GM19025 (cell line): Measurements from ENCODE around the gene ZEB1.
"Not testable (repeated sequence)": the region's sequence is repeated elsewhere in the genome, so short reads cannot be mapped to it uniquely, and the experiment has no call there.

Experiments used
- ATAC-seq: cut with Tn5 transposase; IDR thresholded peaks from one replicate; pipeline ENCODE4 v1.9.1; 2021; ENCODE audit warnings: mild to moderate bottlenecking, low read depth, moderate library complexity; ENCODE audit not compliant: unreplicated experiment

Gene ZEB1

DNA sequence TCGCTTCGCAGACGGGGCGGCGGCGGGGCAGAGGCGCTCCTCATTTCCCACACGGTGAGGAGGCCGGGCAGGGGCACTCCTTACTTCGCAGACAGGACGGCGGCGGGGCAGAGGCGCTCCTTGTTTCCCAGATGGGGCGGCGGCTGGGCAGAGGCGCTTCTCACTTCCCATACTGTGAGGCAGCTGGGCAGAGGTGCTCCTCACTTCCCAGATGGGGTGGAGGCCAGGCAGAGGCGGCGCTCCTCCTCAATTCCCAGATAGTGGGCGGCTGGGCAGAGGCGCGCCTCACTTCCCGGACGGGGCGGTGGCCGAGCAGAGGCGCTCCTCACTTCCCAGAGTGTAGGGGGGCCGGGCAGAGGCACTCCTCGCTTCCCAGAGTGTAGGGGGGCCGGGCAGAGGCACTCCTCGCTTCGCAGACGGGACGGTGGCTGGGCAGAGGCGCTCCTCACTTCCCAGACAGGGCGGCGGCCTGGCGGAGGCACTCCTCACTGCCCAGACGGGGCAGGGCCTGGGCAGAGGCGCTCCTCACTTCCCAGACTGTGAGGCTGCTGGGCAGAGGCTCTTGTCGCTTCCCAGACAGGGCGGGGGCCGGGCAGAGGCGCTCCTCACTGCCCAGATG is 43.1 kb downstream of the ZEB1 start:
- ATAC-seq: no peak

DNA sequence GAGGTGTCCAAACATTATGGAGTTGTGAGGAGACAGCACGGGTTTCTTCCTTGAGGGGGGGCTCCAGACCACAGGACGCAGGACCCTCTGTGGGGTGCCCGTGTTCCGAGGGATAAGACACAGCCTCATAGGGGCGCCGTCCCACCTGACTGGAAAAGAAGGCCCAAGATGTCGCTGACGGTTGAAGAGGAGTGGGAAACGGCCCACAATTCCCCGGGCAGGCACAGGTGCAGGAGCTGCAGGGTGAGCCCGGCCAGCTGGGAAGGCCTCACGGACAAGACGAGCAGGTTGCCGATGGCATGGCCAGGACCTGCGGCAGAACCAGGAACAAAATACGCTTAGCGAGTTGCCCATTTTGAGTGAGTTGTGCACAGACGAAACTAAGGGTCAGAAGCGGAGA is 44.7 kb downstream of the ZEB1 start:
- ATAC-seq: not testable (repeated sequence)

DNA sequence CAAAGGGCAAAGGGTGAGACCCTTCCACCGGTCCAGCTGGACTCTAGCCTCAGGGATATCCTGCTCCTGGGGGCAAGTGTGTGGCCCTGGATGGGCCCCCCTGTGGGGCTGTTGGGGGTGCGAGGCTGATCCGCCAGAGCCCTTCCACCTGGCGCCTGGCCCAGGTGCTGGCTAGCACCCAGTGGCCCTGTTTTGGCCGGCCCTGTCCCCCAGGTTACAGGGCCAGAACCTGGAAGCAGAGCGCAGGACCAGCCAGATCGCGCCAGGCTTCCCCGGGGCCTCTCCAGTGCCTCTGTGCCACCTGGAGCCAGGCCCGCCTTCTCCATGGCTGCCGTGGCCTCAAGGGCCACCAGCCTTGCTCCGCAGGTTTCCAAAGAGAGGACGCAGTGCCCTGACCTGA is 45.2 kb downstream of the ZEB1 start:
- not testable (repeated sequence) for ATAC-seq

DNA sequence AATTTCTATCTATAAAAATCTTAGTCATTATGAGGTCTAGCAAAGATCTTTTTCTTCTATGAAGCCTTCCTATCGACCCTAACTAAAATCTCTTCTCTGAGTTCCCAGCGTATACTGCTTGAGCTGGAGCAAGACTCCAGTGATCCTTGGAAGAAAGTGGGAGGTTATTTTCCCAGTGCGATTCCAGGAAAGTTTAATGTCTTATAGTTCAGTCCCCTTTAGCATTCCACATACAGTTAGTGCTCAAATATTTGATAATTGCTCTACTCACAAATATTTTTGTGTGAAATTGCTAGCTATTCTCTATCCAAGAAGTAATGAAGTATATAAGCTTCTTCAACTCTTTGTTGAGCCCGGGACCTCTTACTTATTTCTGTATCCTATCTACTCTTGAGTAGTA is 47.7 kb downstream of the ZEB1 start:
- ATAC-seq: no peak

DNA sequence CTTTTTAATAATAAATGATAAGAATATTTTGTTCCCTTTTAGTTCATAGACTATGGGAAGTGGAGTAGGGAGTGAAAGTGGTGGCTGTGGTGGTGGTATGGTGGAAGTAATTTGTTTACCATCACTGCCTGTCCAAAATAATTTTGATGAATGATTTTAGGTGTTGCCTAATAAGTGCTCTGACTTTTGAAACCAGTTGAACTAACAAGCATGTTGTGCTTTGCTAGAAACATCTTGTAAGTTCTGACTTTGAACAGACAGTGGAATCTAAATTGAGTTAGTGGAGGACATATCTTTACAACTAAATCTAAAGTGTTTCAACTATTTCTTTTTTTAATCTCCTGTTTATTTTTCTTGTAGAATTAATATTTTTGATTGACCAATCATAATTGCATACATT is 49.7 kb downstream of the ZEB1 start:
- no peak for ATAC-seq

DNA sequence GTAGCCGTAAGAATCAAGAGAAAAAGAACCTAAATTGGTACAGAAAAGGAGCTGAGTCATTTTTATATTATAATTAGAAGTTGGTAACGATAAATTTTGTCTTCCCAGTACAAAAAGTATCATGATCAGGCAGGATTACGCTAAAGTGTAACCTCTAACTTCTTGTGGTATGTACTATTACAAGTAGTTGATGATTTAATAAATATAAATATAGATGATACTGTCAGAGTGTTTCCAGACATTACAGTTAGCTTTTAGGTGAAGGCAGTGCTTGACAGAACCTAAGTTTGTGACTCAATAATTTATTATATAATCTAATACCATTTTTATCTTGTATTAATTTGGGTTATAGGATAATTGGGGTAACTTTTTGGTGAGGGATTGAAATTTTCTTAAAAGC is 53.4 kb downstream of the ZEB1 start:
- no peak for ATAC-seq

DNA sequence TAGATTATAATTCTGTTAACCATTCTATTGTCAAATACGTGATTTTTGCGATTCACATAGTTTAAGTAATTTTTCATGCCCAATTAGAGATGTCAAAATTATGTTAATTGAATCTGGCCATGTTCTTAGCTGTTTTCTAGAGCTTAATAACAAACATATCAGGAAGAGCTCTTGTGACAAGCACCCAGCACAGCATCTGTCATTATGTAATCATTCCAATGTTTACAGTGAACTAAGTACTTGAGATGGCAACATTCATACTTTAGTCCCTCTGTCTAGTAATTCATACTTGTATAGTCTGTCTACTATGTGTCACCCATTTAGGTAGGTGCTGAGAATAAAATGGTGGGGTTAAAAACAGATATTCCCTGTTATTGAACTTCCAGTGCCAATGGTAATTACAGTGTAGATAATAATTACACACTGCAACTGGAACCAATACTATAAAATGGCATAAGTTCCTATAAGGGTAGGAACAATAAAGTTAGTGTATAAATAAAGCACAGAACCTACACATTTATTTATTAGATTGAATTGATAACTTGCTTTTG is 55.2 kb downstream of the ZEB1 start:
- no peak for ATAC-seq

DNA sequence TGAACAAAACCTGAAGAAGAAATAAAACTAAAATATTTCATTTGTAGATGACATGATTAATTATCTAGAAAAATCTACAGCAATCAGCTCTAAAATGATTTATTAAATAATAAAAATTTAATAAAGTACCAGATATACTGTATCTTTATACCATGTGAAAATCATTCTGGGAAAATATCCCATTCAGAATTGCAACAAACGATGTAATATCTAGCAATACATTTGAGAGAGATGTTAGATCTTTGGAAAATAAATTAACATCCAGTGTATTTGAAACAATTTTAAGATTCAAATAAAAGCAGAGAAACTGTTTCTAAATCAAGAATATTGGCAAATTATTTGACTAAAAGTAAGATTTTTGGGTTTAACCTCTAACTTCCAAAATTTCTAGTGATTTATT is 62.2 kb downstream of the ZEB1 start:
- ATAC-seq: no peak

DNA sequence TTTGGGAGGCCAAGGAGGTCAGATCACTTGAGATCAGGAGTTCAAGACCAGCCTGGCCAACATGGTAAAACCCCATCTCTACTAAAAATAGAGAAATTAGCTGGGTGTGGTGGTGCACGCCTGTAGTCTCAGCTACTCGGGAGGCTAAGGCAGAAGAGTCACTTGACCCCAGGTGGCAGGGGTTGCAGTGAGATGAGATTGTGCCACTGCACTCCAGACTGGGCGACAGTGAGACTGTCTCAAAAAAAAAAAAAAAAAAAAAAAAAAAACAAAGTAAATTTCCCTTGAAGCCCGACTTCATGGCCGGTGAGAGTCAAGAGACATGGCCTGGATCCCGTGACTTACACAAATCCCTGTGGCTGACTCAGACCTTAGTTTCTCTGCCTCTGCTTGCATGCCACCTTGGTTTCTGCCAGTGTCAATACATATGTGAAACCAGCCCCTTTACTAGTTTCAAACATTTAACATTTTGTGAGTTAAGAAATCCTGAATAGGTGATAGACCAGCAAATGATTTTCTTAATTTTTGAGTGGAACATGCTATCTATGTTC is 62.8 kb downstream of the ZEB1 start:
- ATAC-seq: no peak

DNA sequence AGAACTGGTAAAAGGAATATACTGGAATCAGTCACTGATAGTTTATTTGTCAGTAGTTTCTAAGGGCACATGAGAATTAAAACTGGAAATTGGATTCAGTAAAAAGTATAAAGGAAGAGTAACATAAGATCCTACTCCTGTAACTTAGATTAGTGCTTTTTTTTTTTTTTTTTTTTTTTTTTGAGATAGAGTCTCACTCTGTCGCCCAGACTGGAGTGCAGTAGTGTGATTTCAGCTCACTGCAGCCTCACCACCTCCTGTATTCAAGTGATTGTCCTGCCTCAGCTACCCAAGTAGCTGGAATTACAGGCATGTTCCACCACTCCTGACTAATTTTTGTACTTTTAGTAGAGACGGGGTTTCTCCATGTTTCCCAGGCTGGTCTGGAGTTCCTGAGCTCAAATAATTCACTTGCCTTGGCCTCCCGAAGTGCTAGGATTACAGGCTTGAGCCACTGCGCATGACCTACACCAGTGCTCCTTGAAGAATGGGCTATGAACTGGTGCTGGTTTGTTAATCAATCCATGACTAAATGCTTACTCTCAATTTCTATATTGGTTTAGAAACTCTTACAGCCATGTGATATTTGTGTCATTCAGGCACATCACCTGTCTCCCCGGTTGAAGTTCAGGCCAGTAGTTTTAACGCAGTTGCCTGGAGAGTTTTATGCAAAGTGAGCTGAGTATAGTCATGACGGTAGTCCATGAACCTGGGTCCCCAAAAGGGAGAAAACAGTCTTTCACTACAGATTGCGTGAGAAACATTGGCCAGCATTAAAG is 65.0 kb downstream of the ZEB1 start:
- peak; percentile 97 for ATAC-seq

DNA sequence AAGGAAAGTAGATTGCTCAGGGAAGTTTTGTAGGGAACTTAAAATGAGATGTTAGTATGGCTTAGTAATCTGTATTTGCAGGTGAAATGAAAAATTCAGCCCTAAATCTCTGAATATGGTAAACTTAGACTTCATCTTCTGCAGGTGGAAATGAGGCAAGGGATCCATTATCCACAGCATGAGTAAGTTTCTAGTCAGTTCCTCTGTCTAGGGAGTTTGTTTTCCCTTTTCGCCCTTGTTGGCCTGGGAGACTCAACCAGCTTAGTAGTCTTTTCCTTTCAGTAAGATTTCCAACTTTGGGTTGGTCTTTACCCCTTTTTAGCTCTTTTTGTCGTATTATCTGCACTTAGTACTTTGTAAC is 65.6 kb downstream of the ZEB1 start:
- ATAC-seq: peak; percentile 12

DNA sequence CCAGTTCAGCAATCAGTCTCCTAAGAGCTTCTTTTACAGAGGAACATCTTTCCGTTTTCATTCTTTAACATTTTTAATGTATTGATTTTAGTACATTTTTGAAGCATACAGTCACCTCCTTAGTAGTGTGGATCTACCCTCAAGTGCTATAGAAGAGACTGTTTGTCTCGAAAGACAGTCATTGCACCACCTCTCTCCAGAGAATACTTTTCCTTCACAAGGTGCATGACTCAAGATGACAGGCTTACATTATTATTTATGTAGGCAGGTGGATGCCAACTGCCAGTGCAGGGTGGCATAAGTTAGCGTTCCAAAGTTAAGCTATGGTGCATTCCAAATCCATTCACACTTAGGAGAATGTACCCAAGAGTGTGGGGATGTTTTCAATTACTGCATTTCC is 71.8 kb downstream of the ZEB1 start:
- no peak for ATAC-seq

DNA sequence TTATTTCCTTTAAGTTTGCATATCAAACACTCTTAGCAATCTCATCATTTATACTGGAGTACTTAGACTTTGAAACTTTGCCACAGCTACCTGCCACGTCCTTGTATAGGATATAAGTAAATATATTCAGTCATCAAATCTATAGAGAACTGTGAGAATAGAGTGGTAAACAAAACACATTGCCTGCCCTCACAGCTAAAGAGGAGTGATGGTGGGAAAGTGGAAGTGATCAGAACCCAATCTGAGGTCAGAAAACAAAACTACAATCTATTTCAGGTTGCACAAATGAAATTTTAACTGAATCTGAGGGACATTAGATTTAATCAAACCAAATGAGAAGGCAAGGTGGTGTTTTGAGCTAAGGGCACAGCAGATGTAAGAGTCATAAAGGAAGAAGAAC is 74.8 kb downstream of the ZEB1 start:
- ATAC-seq: no peak

DNA sequence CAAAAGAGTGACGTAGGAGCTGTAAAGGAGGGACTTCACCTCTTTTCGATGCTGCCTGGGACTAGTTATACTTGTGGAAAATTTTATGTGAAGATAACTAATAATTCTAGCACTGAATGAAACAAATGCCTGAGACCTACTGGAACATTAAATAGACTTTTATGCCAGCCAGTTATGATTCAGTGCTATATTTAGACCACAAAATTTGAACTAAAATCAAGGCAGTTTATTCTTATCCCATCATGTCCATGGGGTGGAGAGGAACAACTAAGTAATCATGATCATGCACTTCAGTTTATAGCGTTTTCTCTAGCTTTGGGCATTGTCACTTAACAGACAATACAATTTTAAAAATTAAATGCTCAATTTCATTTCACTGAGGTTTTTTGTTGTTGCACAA is 76.7 kb downstream of the ZEB1 start:
- ATAC-seq: no peak

DNA sequence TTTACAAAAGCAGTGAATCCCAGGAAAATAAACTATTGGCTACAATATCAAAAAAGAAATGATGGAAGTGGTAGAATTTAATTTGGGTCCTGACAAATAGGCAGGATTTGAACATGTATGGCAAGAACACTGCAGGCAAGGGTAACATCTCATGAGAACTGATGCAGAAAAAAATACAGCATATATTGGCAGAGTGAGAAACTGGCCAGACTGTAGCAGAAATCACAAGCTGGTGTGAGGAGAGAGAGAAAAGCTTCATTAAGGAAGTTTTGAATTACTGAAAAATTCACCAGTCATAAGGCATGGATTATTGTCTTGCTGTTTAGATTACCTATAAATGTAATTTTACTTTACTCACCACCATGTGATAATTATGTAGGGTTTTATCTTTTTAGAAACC is 77.4 kb downstream of the ZEB1 start:
- no peak for ATAC-seq

DNA sequence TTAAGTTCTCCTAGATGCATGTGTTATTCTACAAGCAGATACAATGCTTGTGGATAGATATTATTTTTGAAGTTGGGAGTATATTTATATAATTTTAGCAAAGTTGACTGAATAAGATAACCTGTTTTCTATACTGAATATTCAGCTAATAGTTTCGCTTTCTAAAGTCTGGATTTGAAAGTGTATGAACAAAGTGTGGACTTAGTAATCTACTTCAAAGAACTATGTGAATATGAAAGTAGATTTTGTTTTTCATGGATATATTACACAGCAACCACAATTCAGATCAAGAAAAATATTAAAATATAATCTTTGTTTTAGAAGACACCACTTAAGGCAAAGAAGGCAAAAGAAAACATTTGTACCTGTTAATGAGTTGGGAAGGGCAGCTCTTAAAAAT is 78.8 kb downstream of the ZEB1 start:
- ATAC-seq: no peak

DNA sequence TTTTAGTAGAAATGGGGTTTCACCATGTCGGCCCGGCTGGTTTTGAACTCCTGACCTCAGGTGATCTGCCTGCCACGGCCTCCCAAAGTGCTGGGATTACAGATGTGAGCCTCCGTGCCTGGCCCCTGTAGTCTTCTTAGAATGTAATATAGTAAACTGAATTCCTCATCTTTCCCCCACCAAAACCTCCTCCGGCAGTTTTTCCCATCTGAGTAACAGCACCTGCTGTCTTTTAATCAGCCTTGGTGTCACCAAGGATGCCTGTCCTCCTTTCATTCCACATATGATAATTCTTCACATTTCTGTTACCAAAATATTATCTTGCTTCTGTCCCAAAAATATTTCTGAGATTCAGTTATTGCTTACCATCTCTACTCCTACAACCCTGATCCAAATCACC is 80.2 kb downstream of the ZEB1 start:
- ATAC-seq: no peak

DNA sequence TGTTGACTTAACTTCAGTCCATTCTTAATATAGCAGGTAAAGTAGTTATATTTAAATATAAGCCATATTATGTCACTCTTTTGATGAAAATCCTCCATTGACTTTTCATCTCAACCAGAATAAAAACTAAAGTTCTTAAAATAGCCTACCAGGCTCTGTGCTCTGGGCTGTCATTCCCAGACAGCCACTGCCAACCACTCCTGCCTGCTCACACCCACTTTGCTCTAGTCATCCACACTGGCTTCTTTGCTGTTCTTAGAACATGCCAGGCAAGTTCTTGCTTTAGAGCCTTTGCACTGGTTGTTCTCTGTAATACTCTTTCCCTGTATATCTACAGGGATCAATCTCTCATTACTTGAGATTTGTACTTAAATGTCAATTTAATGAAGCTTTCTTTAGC is 80.6 kb downstream of the ZEB1 start:
- no peak for ATAC-seq

DNA sequence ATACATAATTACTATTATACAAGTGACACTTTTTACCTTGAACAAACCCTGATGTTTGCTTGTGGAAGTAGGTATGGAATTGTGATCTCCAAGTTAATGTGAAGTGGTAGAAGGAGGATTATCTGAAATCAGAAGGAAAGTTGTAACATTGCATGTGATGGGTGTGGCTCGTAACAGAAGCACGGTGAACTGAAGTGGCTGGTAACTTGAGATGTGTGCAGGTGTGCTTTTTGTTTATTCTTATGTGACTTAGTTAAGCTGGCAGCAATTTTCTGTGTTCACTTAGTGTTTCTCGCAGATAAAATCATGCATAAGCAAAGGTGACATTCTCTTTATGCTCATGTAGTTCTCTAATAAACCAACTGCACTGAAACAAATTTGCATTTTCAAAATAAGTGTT is 82.3 kb downstream of the ZEB1 start:
- no peak for ATAC-seq

DNA sequence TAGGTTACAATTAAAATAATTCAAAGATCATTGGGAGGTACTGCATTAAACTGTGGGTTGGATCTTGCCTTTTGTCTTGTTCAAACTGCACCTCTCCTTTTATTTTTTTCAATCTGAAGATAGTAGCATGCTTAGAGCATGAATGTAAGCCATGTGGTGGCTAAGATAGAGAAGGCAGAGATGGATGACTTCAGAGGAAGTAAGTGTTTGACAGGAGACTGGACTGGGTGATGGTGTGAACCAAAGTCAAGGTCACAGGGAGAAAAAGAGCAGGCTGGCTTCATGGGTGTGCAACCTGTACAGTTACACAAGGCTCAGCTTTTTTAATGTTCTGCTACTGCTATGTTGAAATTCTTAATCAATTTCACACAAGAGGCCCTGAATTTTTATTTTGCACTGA is 85.6 kb downstream of the ZEB1 start:
- ATAC-seq: no peak

DNA sequence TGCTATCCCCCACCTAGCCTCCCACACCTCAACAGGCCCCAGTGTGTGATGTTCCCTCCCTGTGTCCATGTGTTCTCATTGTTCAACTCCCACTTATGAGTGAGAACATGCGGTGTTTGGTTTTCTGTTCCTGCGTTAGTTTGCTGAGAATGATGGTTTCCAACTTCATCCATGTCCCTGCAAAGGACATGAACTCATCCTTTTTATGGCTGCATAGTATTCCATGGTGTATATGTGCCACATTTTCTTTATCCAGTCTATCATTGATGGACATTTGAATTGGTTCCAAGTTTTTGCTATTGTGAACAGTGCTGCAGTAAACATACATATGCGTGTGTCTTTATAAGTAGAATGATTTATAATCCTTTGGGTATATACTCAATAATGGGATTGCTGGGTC is 86.8 kb downstream of the ZEB1 start:
- ATAC-seq: not testable (repeated sequence)

DNA sequence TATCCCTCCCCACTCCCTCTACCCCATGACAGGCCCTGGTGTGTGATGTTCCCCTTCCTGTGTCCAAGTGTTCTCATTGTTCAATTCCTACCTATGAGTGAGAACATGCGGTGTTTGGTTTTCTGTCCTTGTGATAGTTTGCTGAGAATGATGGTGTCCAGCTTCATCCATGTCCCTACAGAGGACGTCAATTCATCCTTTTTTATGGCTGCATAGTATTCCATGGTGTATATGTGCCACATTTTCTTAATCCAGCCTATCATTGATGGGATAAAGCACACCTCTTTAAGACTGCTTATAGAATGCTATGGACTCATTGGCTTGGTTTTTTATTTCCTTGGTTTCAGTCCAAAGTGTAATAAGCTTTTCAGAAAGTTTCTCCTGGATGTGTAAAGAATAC is 93.4 kb downstream of the ZEB1 start:
- ATAC-seq: not testable (repeated sequence)
